SH-SY5Y (cell line): ENCODE data around the gene BABAM2.

Experiments used
- GATA2 ChIP-seq: IDR thresholded peaks from 2 replicates; pipeline ENCODE4 v1.6.1; 2011; ENCODE audit warnings: mild to moderate bottlenecking, low read depth, low read length
- GATA3 ChIP-seq: IDR thresholded peaks from 2 replicates; pipeline ENCODE4 v1.6.1; 2011; ENCODE audit warnings: low read depth, mild to moderate bottlenecking, low read length, moderate library complexity

DNA sequence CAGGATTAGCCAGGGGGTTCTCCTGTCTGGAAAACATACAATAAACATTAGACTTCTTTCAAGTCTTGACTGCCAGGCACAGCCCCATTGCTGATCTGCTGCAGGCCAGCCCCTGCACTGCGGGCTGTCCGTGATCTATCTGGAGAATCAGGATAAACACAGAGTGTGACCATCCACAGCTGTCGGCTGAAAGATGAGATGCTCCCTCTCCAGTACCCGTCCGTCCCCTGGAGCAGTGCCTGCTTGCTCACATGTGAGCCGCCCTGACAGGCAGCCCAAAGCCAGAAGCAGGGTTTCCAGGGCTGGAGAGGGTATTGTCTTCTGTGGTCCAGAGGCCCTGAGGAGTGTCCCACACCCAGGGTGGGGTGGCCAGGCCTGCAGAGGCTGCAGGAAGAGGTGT is 456.1 kb downstream of the BABAM2 start:
- TF ChIP-seq GATA3 (no peak), GATA2 (peak; percentile 84)
